OCI-LY1 (cell line): Measurements from ENCODE around the gene C11orf97.

ENCODE experiments used
- H2AFZ ChIP-seq: fragments of 200-600 bp; sonication (generic), shearing (Covaris generic); 2 replicates; pipeline ENCODE4 v1.6.0; 2014; ENCODE audit warnings: antibody characterized with exemption, mild to moderate bottlenecking, low read length
- H3F3A ChIP-seq: fragments of 200-600 bp; sonication (generic), shearing (Covaris generic); 2 replicates; pipeline ENCODE4 v1.6.0; 2014; ENCODE audit warnings: mild to moderate bottlenecking, antibody characterized with exemption, low read length, moderate library complexity; ENCODE audit not compliant: insufficient read depth
- H3K27ac ChIP-seq: fragments of 200-600 bp; sonication (generic); 2 replicates; pipeline ENCODE4 v1.5.1; 2014; ENCODE audit warnings: low read length, mixed run types, mild to moderate bottlenecking, low read depth; ENCODE audit not compliant: poor library complexity, severe bottlenecking
- H3K27me3 ChIP-seq: fragments of 200-600 bp; sonication (generic); 2 replicates; pipeline ENCODE4 v1.6.0; 2014; ENCODE audit warnings: antibody characterized with exemption, mild to moderate bottlenecking, low read length, moderate library complexity; ENCODE audit not compliant: insufficient read depth
- H3K36me3 ChIP-seq: fragments of 200-600 bp; sonication (generic); 2 replicates; pipeline ENCODE4 v1.6.1; 2014; ENCODE audit warnings: mild to moderate bottlenecking, antibody characterized with exemption, low read length, moderate library complexity, mixed read lengths; ENCODE audit not compliant: insufficient read depth
- H3K4me1 ChIP-seq: fragments of 200-600 bp; sonication (generic); 2 replicates; pipeline ENCODE4 v1.5.1; 2014; ENCODE audit warnings: mild to moderate bottlenecking, low read length, moderate library complexity; ENCODE audit not compliant: insufficient read depth, severe bottlenecking
- H3K4me2 ChIP-seq: fragments of 200-600 bp; sonication (generic), shearing (Covaris generic); 2 replicates; pipeline ENCODE4 v1.6.1; 2014; ENCODE audit warnings: low read length
- H3K4me3 ChIP-seq: fragments of 200-600 bp; sonication (generic); 2 replicates; pipeline ENCODE4 v1.5.1; 2014; ENCODE audit warnings: low read length, low read depth, mild to moderate bottlenecking, mixed read lengths; ENCODE audit not compliant: poor library complexity, severe bottlenecking
- H3K79me2 ChIP-seq: fragments of 200-600 bp; shearing (Covaris generic); 2 replicates; pipeline ENCODE4 v1.6.1; 2016; ENCODE audit warnings: mixed run types, low read length, mixed read lengths; ENCODE audit not compliant: insufficient read depth
- H3K9ac ChIP-seq: fragments of 200-600 bp; sonication (generic), shearing (Covaris generic); 2 replicates; pipeline ENCODE4 v1.6.1; 2014; ENCODE audit warnings: mild to moderate bottlenecking, low read length, mixed read lengths
- H3K9me2 ChIP-seq: fragments of 200-600 bp; sonication (generic), shearing (Covaris generic); 2 replicates; pipeline ENCODE4 v1.6.1; 2014; ENCODE audit warnings: low read depth, mild to moderate bottlenecking, low read length, mixed read lengths
- H3K9me3 ChIP-seq: fragments of 200-600 bp; shearing (Covaris generic); 2 replicates; pipeline ENCODE4 v1.6.1; 2014; ENCODE audit warnings: low read length, mixed read lengths
- H4K20me1 ChIP-seq: fragments of 200-600 bp; sonication (generic), shearing (Covaris generic); 2 replicates; pipeline ENCODE4 v1.6.0; 2016; ENCODE audit warnings: mild to moderate bottlenecking, low read length; ENCODE audit not compliant: insufficient read depth
- EZH2 ChIP-seq: fragments of 200-600 bp; sonication (generic), shearing (Covaris generic); IDR thresholded peaks from 2 replicates; pipeline ENCODE4 v1.8.0; 2017; ENCODE audit warnings: borderline replicate concordance, mixed run types, mild to moderate bottlenecking, antibody characterized with exemption, low read length, moderate library complexity, mixed read lengths
- TF ChIP-seq, protein P1 (sequence below): fragments of 200-600 bp; sonication (generic), shearing (Covaris generic); IDR thresholded peaks from 2 replicates; pipeline ENCODE4 v1.5.1; 2017; ENCODE audit warnings: mild to moderate bottlenecking, antibody characterized with exemption, low read length, moderate library complexity, mixed read lengths

C11orf97 gene

GRCh38 chr11:94533696-94534630 lies 21.7 kb downstream of the C11orf97 start:
- no peaks in the 10 kb centered on the region for H4K20me1 ChIP-seq
- no peak overlapping the region for H3K9ac ChIP-seq
- H3K27ac ChIP-seq, result no peak overlapping the region
- H3K79me2 ChIP-seq, result no peaks in the 10 kb centered on the region
- no peaks in the 10 kb centered on the region for H3K9me2 ChIP-seq
- no peak overlapping the region for H3K4me3 ChIP-seq
- TF ChIP-seq, protein P1, sequence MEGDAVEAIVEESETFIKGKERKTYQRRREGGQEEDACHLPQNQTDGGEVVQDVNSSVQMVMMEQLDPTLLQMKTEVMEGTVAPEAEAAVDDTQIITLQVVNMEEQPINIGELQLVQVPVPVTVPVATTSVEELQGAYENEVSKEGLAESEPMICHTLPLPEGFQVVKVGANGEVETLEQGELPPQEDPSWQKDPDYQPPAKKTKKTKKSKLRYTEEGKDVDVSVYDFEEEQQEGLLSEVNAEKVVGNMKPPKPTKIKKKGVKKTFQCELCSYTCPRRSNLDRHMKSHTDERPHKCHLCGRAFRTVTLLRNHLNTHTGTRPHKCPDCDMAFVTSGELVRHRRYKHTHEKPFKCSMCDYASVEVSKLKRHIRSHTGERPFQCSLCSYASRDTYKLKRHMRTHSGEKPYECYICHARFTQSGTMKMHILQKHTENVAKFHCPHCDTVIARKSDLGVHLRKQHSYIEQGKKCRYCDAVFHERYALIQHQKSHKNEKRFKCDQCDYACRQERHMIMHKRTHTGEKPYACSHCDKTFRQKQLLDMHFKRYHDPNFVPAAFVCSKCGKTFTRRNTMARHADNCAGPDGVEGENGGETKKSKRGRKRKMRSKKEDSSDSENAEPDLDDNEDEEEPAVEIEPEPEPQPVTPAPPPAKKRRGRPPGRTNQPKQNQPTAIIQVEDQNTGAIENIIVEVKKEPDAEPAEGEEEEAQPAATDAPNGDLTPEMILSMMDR, result no peak
- no peak for TF ChIP-seq EZH2
- H3F3A ChIP-seq, result no peaks in the 10 kb centered on the region
- no peaks in the 10 kb centered on the region for H3K36me3 ChIP-seq
- H3K4me1 ChIP-seq, result no peaks in the 10 kb centered on the region
- no peaks in the 10 kb centered on the region for H3K27me3 ChIP-seq
- H3K4me2 ChIP-seq, result no peak overlapping the region
- H2AFZ ChIP-seq, result no peak overlapping the region
- H3K9me3 ChIP-seq, result no peaks in the 10 kb centered on the region

DNA sequence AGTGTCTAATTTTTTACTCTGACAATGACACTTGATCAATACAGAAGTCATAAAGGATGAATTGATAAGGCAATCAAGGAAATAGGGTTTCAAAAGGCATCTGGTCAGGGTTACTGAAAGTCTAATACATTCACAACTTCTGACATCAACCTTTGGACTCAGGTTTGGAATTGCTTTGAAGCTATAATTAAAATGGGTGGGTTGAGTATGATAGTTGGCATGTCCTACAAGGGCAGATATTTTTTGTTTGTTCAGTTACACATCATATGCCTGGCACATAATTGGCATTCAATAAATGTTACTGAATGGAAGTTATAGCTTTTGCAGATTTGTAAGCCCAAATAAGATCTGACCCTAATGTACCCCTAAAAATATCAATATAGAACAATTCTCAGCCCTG lies 24.1 kb downstream of the C11orf97 start:
- Histone ChIP-seq H3K79me2 (no peaks in the 10 kb centered on the region), H3K4me3 (no peak overlapping the region), H3K9me3 (no peaks in the 10 kb centered on the region), H3K36me3 (no peaks in the 10 kb centered on the region), H3K27me3 (no peaks in the 10 kb centered on the region), H3F3A (no peaks in the 10 kb centered on the region), H3K4me1 (no peaks in the 10 kb centered on the region), H3K9ac (no peak overlapping the region), H3K27ac (no peak overlapping the region), H3K9me2 (no peaks in the 10 kb centered on the region), H3K4me2 (no peak overlapping the region), H4K20me1 (no peaks in the 10 kb centered on the region), H2AFZ (no peak overlapping the region)
- TF ChIP-seq, protein P1, result no peak
- TF ChIP-seq EZH2, result no peak

- Histone ChIP-seq H4K20me1 (no peaks in the 10 kb centered on the region), H3K4me2 (no peak overlapping the region), H3K27me3 (no peaks in the 10 kb centered on the region), H3K36me3 (no peaks in the 10 kb centered on the region), H3K4me1 (no peaks in the 10 kb centered on the region), H3K9ac (no peak overlapping the region), H3K9me2 (no peaks in the 10 kb centered on the region), H3K27ac (no peak overlapping the region), H2AFZ (no peak overlapping the region), H3K79me2 (no peaks in the 10 kb centered on the region), H3K9me3 (no peaks in the 10 kb centered on the region), H3F3A (no peaks in the 10 kb centered on the region), H3K4me3 (no peak overlapping the region)
- TF ChIP-seq, protein P1, result no peak
- TF ChIP-seq EZH2, result no peak
Measured at GRCh38 chr11:94537031-94537600, 24.9 kb downstream of the C11orf97 start.
